ENCODE measurements around the gene CTDSP2.

CTDSP2 gene

DNA sequence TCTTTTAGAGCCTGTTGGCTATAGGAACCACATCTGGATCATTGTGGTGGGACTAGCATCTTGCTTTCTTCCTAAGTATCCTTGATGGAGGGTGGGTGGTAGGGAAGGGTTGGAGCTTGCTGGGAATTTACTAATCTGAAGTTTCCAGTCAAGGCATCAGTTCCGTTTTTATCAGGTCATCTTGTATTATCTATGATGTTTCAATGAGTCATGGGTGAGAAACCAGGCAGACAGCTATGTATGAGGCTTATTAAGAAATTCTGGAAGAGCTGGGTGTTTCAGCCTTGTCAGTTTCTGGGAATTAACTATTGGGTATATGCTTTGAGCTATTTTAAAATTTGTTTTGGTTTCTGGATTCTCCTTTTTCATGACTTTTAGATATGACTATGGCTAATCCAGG lies 52.6 kb downstream of the CTDSP2 start:
- no peak for TF ChIP-seq CTCF (IDR thresholded peaks at IDR 0.05; ENCODE audit: low read length, missing control alignments)
- DNase-seq (ENCODE audit: low read depth): peak; percentile 81
- no peak overlapping the region for H3K4me3 ChIP-seq (replicated peaks; ENCODE audit: low read depth, low read length)

- H3K4me3 ChIP-seq (replicated peaks; ENCODE audit: low read depth, low read length): no peak overlapping the region
- no peak for DNase-seq (ENCODE audit: low read depth)
- no peak for TF ChIP-seq CTCF (IDR thresholded peaks at IDR 0.05; ENCODE audit: low read length, missing control alignments)
Measured at GRCh38 chr12:57783861-57784260, 62.7 kb downstream of the CTDSP2 start.

DNA sequence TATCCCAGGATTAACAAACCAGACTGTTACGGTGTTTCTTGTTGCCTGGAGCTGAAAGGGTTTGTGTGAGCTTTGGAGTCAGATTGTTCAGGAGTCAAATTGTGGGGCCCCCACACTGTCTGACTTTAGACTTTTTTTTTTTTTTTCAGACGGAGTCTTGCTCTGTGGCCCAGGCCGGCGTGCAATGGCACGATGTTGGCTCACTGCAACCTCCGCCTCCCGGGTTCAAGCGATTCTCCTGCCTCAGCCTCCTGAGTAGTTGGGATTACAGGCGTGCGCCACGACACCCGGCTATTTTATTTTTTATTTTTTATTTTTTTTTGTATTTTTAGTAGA lies 63.1 kb downstream of the CTDSP2 start:
- no peak for DNase-seq (ENCODE audit: low read depth)
- TF ChIP-seq CTCF (IDR thresholded peaks at IDR 0.05; ENCODE audit: low read length, missing control alignments): no peak
- peak overlapping the region; percentile 99 for H3K4me3 ChIP-seq (replicated peaks; ENCODE audit: low read depth, low read length)

GRCh38 chr12:57782608-57783465 lies 63.7 kb downstream of the CTDSP2 start, which contains the start of gene TSFM:
TSFM (plus strand) TSS chr12:57782787; CDS start chr12:57782802, 15 bp downstream.
- peak; percentile 85 for TF ChIP-seq CTCF (IDR thresholded peaks at IDR 0.05; ENCODE audit: low read length, missing control alignments)
- peak within 1 kb of the TSS; percentile 99 for H3K4me3 ChIP-seq (replicated peaks; ENCODE audit: low read depth, low read length)
- peak; percentile 96 for DNase-seq (ENCODE audit: low read depth)

DNA sequence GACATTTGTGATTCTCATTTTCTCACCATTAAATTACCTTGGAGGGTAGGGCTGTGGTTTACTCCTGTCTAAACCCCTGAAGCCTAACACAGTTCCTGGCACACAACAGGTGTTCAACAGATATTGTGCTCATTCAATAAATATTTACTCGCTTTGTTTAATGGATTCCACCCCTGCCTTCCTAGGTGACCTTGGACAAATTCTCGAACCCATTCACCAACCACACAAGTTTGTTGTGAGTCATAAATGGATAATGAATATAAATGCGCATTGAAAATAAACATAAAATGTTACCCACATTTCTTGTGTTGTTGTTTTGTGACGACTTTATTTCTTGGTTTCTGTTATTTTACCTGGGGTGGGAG lies 64.3 kb downstream of the CTDSP2 start:
- no peak for TF ChIP-seq CTCF (IDR thresholded peaks at IDR 0.05; ENCODE audit: low read length, missing control alignments)
- peak overlapping the region; percentile 99 for H3K4me3 ChIP-seq (replicated peaks; ENCODE audit: low read depth, low read length)
- DNase-seq (ENCODE audit: low read depth): no peak

DNA sequence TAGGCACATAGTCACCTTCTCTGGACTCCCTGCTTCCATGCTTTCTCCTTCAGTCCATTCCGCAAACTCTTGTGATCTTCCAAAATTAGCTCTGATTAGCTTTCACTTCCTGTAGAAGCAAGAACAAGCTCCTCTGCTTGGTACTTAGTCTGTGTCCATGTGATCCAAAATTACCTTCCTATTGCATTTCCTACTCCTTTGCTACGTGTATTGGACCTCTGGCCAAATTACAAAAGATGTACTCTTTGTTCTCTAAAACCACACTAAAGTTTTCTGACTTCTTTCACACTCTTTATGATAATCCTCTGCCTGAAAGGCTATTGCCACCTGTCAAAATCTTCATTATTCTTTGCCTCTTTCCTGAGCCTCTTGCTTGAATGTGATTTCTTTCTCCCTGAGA lies 64.7 kb downstream of the CTDSP2 start:
- no peak for DNase-seq (ENCODE audit: low read depth)
- TF ChIP-seq CTCF (IDR thresholded peaks at IDR 0.05; ENCODE audit: low read length, missing control alignments): no peak
- no peak overlapping the region for H3K4me3 ChIP-seq (replicated peaks; ENCODE audit: low read depth, low read length)

DNA sequence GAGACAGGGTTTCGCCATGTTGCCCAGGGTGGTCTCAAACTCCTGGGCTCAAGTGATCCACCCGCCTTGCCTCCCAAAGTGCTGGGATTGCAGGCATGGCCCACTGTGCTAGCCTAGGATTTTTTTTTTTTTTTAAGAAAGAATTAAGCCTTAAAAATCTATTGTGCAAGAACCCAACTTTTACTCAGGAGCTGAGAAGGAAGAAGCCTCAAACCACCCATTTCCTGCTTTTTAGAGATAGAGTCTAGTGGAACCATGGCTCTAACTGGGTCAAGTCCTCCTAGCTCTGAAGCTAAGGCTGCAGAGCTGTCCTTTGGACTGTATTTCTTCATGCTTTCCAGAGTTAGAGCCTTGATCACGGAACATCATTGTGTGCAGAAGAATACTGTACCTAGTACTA lies 65.3 kb downstream of the CTDSP2 start:
- H3K4me3 ChIP-seq (replicated peaks; ENCODE audit: low read depth, low read length): no peak overlapping the region
- DNase-seq (ENCODE audit: low read depth): no peak
- TF ChIP-seq CTCF (IDR thresholded peaks at IDR 0.05; ENCODE audit: low read length, missing control alignments): no peak

Measured in fibroblast of pulmonary artery (primary cell).